ENCODE data around the gene CLRN3.

CLRN3 gene

GRCh38 chr10:127886371-127887051, 6.2 kb downstream of the CLRN3 start (continued):
- TF ChIP-seq ARNTL (CRISPR knock-in tag; IDR thresholded peaks at IDR 0.05; ENCODE audit: borderline replicate concordance, low read depth) = no peak
- TF ChIP-seq CSRNP3 (CRISPR knock-in tag; IDR thresholded peaks at IDR 0.05) = no peak
- no peak for TF ChIP-seq SNAI2 (CRISPR knock-in tag; IDR thresholded peaks at IDR 0.05)
- TF ChIP-seq TCF4 (CRISPR knock-in tag; IDR thresholded peaks at IDR 0.05; ENCODE audit: borderline replicate concordance) = no peak

GRCh38 chr10:127884501-127884900, 8.2 kb downstream of the CLRN3 start:
- no peak for ATAC-seq
- TF ChIP-seq CSDC2 (CRISPR knock-in tag; IDR thresholded peaks at IDR 0.05) (no peak), SNAI2 (CRISPR knock-in tag; IDR thresholded peaks at IDR 0.05) (no peak), ZFP30 (CRISPR knock-in tag; IDR thresholded peaks at IDR 0.05) (no peak), OSR1 (CRISPR knock-in tag; IDR thresholded peaks at IDR 0.05) (no peak), TOX (CRISPR knock-in tag; IDR thresholded peaks at IDR 0.05; ENCODE audit: borderline replicate concordance) (no peak), TCF4 (CRISPR knock-in tag; IDR thresholded peaks at IDR 0.05; ENCODE audit: borderline replicate concordance) (no peak)
- TF ChIP-seq, protein P1, sequence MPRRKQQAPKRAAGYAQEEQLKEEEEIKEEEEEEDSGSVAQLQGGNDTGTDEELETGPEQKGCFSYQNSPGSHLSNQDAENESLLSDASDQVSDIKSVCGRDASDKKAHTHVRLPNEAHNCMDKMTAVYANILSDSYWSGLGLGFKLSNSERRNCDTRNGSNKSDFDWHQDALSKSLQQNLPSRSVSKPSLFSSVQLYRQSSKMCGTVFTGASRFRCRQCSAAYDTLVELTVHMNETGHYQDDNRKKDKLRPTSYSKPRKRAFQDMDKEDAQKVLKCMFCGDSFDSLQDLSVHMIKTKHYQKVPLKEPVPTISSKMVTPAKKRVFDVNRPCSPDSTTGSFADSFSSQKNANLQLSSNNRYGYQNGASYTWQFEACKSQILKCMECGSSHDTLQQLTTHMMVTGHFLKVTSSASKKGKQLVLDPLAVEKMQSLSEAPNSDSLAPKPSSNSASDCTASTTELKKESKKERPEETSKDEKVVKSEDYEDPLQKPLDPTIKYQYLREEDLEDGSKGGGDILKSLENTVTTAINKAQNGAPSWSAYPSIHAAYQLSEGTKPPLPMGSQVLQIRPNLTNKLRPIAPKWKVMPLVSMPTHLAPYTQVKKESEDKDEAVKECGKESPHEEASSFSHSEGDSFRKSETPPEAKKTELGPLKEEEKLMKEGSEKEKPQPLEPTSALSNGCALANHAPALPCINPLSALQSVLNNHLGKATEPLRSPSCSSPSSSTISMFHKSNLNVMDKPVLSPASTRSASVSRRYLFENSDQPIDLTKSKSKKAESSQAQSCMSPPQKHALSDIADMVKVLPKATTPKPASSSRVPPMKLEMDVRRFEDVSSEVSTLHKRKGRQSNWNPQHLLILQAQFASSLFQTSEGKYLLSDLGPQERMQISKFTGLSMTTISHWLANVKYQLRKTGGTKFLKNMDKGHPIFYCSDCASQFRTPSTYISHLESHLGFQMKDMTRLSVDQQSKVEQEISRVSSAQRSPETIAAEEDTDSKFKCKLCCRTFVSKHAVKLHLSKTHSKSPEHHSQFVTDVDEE (CRISPR knock-in tag; IDR thresholded peaks at IDR 0.05) = no peak
- TF ChIP-seq, protein P2, sequence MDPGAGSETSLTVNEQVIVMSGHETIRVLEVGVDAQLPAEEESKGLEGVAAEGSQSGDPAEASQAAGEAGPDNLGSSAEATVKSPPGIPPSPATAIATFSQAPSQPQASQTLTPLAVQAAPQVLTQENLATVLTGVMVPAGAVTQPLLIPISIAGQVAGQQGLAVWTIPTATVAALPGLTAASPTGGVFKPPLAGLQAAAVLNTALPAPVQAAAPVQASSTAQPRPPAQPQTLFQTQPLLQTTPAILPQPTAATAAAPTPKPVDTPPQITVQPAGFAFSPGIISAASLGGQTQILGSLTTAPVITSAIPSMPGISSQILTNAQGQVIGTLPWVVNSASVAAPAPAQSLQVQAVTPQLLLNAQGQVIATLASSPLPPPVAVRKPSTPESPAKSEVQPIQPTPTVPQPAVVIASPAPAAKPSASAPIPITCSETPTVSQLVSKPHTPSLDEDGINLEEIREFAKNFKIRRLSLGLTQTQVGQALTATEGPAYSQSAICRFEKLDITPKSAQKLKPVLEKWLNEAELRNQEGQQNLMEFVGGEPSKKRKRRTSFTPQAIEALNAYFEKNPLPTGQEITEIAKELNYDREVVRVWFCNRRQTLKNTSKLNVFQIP (CRISPR knock-in tag; IDR thresholded peaks at IDR 0.05; ENCODE audit: borderline replicate concordance, low read depth) = no peak

DNA sequence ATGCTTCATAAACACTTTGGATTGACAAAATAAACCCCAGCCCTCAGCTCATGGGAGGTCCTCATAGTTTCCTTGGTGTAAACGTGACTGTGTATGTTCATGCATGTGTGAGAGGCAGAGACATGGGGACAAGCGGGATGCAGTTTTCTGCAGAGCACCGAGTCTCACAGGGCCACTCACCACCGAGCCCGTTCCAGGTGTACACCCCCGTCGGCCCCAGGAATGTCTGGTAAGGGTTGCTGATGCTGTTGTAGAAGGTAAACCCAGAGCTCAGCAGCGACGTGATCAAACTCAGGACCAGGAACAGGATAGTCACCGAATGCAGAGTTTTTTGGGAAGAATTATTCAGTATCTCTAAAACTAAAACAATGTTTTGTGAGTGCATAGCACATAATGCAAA, 9.2 kb downstream of the CLRN3 start:
- no peak for ATAC-seq
- no peak for TF ChIP-seq ZFP30 (CRISPR knock-in tag; IDR thresholded peaks at IDR 0.05)
- TF ChIP-seq, protein P3, sequence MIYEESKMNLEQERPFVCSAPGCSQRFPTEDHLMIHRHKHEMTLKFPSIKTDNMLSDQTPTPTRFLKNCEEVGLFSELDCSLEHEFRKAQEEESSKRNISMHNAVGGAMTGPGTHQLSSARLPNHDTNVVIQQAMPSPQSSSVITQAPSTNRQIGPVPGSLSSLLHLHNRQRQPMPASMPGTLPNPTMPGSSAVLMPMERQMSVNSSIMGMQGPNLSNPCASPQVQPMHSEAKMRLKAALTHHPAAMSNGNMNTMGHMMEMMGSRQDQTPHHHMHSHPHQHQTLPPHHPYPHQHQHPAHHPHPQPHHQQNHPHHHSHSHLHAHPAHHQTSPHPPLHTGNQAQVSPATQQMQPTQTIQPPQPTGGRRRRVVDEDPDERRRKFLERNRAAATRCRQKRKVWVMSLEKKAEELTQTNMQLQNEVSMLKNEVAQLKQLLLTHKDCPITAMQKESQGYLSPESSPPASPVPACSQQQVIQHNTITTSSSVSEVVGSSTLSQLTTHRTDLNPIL (CRISPR knock-in tag; IDR thresholded peaks at IDR 0.05; ENCODE audit: low read depth) = no peak
- TF ChIP-seq BACH2 (CRISPR knock-in tag; IDR thresholded peaks at IDR 0.05; ENCODE audit: borderline replicate concordance) = no peak
- TF ChIP-seq ZFP3 (CRISPR knock-in tag; IDR thresholded peaks at IDR 0.05) = no peak
- no peak for TF ChIP-seq ESRRG (CRISPR knock-in tag; IDR thresholded peaks at IDR 0.05)
- TF ChIP-seq ISL1 (CRISPR knock-in tag; IDR thresholded peaks at IDR 0.05) = no peak
- TF ChIP-seq, protein P4, sequence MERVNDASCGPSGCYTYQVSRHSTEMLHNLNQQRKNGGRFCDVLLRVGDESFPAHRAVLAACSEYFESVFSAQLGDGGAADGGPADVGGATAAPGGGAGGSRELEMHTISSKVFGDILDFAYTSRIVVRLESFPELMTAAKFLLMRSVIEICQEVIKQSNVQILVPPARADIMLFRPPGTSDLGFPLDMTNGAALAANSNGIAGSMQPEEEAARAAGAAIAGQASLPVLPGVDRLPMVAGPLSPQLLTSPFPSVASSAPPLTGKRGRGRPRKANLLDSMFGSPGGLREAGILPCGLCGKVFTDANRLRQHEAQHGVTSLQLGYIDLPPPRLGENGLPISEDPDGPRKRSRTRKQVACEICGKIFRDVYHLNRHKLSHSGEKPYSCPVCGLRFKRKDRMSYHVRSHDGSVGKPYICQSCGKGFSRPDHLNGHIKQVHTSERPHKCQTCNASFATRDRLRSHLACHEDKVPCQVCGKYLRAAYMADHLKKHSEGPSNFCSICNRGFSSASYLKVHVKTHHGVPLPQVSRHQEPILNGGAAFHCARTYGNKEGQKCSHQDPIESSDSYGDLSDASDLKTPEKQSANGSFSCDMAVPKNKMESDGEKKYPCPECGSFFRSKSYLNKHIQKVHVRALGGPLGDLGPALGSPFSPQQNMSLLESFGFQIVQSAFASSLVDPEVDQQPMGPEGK (CRISPR knock-in tag; IDR thresholded peaks at IDR 0.05; ENCODE audit: borderline replicate concordance) = no peak

DNA sequence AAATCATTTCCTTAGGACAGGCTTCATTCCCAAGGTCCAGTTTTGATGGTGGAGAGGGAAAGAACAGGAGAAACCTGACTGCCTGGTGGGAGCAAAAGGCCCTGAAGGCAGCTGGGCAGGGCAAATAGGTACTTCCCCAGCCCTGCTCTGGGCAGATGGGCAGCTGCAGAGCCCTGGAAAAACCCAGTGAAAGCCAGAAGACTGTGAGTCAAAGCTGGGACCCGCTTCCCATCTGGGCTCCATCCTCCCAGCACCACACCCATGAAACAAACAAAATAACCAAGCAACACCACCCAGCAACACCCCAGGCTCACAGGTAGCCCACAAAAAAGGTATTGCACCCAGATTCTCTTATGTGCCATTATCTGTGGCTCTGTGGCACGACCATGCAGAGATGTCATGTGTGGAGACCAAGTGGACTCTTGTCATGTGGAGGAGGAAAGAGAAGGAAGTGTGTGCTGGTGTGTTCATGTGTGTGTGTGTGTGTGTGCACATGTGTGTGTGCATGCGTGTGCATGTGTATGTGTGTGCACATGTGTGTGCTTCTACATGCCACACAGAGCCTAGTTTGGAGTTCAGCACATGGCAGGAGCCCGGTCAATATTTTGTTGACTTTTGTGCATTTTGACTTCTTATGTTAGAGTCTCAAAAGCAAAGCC, 9.8 kb downstream of the CLRN3 start:
- no peak for ATAC-seq
- TF ChIP-seq CSRNP3 (CRISPR knock-in tag; IDR thresholded peaks at IDR 0.05) = no peak
- no peak for TF ChIP-seq ESRRG (CRISPR knock-in tag; IDR thresholded peaks at IDR 0.05)
- no peak for TF ChIP-seq RARB (CRISPR knock-in tag; IDR thresholded peaks at IDR 0.05)
- TF ChIP-seq TCF4 (CRISPR knock-in tag; IDR thresholded peaks at IDR 0.05; ENCODE audit: borderline replicate concordance) = no peak
- no peak for TF ChIP-seq TOX (CRISPR knock-in tag; IDR thresholded peaks at IDR 0.05; ENCODE audit: borderline replicate concordance)
- TF ChIP-seq ARNTL (CRISPR knock-in tag; IDR thresholded peaks at IDR 0.05; ENCODE audit: borderline replicate concordance, low read depth) = no peak
- no peak for TF ChIP-seq ZC3H10 (CRISPR knock-in tag; IDR thresholded peaks at IDR 0.05)
- no peak for TF ChIP-seq ZFP3 (CRISPR knock-in tag; IDR thresholded peaks at IDR 0.05)
- no peak for TF ChIP-seq ZNF8 (CRISPR knock-in tag; IDR thresholded peaks at IDR 0.05)
- no peak for TF ChIP-seq SNAI2 (CRISPR knock-in tag; IDR thresholded peaks at IDR 0.05)
